Measurements from ENCODE around the gene HIF3A. TPM values are rescaled to one million over a fixed set of nuclear protein-coding genes. Genes with fewer than 3 reads are reported as not detected.

The HIF3A gene
- total and polyA plus RNA-seq, 2 of the 4 experiments (the other 2 are of a cell fraction): 0.02 TPM; not detected in 1

- no peak for TF ChIP-seq RAD21 (IDR thresholded peaks at IDR 0.05; ENCODE audit: low read length)
- no peak for TF ChIP-seq POLR2A (IDR thresholded peaks at IDR 0.05; ENCODE audit: low read depth, low read length)
These were observed 91.7 kb downstream of the HIF3A start (continued) for GRCh38 chr19:46388311-46389095.

DNA sequence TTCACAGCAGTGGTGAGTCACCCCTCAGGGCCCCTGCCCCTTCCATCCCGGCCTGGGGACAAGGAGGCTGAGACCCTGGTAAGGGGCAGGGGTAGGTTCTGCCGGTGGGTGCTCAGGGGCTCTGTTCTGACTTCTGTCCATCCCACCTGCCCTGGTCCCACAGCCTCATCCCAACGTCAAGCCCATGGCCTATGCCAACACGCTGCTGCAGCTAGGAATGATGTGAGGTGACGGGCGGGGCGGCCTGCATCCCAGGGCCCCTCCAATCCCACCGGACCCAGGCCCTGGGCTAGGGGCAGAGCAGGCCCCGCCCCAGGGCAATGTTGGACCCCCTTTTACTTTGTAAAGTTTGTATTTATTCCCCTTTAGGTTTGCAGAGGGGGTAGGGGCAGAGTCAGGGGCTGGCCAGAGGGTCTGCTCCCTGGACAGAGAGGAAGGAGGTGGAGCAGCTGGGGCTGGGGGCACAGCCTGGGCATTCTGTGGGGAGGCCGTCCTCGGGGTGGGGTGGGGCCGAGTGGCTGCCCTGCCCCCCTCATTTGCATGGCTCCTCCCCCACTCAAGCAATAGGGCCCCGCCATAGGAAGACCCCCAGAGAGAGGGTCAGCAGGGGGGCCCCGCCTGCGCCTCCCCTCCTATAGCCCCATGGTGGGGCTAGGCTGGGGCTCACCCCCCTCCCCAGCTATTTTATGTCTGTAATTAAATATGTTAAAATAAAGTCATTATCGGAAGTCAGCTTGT lies 93.4 kb downstream of the HIF3A start:
- no TSS peak for BruUV-seq (replicated peaks)
- Histone ChIP-seq H3K4me2 (ENCODE audit: low read depth, low read length) (no peak overlapping the region), H2AK9ac (replicated peaks; ENCODE audit: low read depth, low read length, poor library complexity) (no peak overlapping the region), H4K91ac (ENCODE audit: insufficient read depth, low read depth, low read length) (no peak overlapping the region), H2BK5ac (ENCODE audit: low read depth, low read length, poor library complexity, severe bottlenecking) (no peak overlapping the region), H3K14ac (replicated peaks; ENCODE audit: low read depth, low read length) (no peak overlapping the region), H3K27ac (ENCODE audit: insufficient read depth, low read length) (no peak overlapping the region), H2AK5ac (ENCODE audit: low read depth, low read length) (no peak overlapping the region), H3K4ac (ENCODE audit: low read depth, low read length) (no peak overlapping the region), H3K9me1 (ENCODE audit: insufficient read depth, low read length) (peaks cover 18% of the 10 kb centered on the region), H3K18ac (ENCODE audit: low read depth, low read length) (no peak overlapping the region), H4K5ac (ENCODE audit: low read depth, low read length) (no peak overlapping the region), H2BK20ac (ENCODE audit: low read depth, low read length) (no peak overlapping the region), H3K9me3 (ENCODE audit: control insufficient read depth, insufficient read depth, low read length) (peaks cover 6% of the 10 kb centered on the region), H3K9ac (ENCODE audit: low read depth, low read length) (no peak overlapping the region), H2AFZ (replicated peaks; ENCODE audit: low read length, poor library complexity) (no peak overlapping the region), H3K4me1 (ENCODE audit: control insufficient read depth, insufficient read depth, low read length) (peaks cover 13% of the 10 kb centered on the region), H3K56ac (ENCODE audit: extremely low read depth, insufficient read depth, low read length) (no peak overlapping the region), H4K8ac (ENCODE audit: low read depth in 2 of 2, low read length in 2 of 2) (no peak overlapping the region), H2BK120ac (ENCODE audit: low read depth, low read length) (no peak overlapping the region), H3K4me3 (ENCODE audit: insufficient read depth, low read depth, low read length) (no peak overlapping the region), H3K36me3 (ENCODE audit: control insufficient read depth, insufficient read depth, low read length) (peaks cover 42% of the 10 kb centered on the region), H3K79me1 (ENCODE audit: low read depth in 1 of 2, low read length in 2 of 2) (peaks cover 0 to 14% of the 10 kb centered on the region in 2 experiments; a peak in 2 of 4 replicates), H2BK15ac (ENCODE audit: low read depth, low read length) (no peak overlapping the region), H4K20me1 (ENCODE audit: insufficient read depth, low read length) (no peaks in the 10 kb centered on the region; the same call in 1 of the 2 replicates), H3K27me3 (ENCODE audit: control insufficient read depth, insufficient read depth, low read length) (no peaks in the 10 kb centered on the region), H3K23ac (ENCODE audit: low read depth, low read length) (no peak overlapping the region)
- CTCF ChIA-PET: no interaction called here
- POLR2A ChIA-PET (ENCODE audit: unreplicated experiment): no interaction called here
- 93% methylated on average over 3 of the region's 16 CpGs; no CpG with 5 or more reads in 1 of the 2 experiments for WGBS, 2 experiments (ENCODE audit: extremely low coverage in 2 of 2, insufficient read length in 1 of 2)
- in situ Hi-C loops (cut with MboI; ENCODE audit: low sequenced_read_pairs): no loop called here
- intact Hi-C loops (cut with micrococcal nuclease): no loop called here
- dilution Hi-C loops (cut with HindIII; ENCODE audit: low sequenced_read_pairs, unreplicated experiment): no loop called here
- DNase-seq (no peak), ATAC-seq (ENCODE audit: low read depth) (no peak)
- no peak for TF ChIP-seq CEBPB (IDR thresholded peaks at IDR 0.05; ENCODE audit: low read depth, low read length)
- no peak for TF ChIP-seq POLR2A (IDR thresholded peaks at IDR 0.05; ENCODE audit: low read depth, low read length)
- TF ChIP-seq FOS (IDR thresholded peaks at IDR 0.05; ENCODE audit: low read depth, low read length): no peak
- TF ChIP-seq MXI1 (IDR thresholded peaks at IDR 0.05; ENCODE audit: borderline replicate concordance, low read depth, low read length): no peak
- no peak for TF ChIP-seq CHD1 (IDR thresholded peaks at IDR 0.05; ENCODE audit: low read depth, low read length)
- no peak for TF ChIP-seq SMC3 (IDR thresholded peaks at IDR 0.05; ENCODE audit: low read depth, low read length)
- TF ChIP-seq BHLHE40 (IDR thresholded peaks at IDR 0.05; ENCODE audit: low read depth, low read length): no peak
- TF ChIP-seq MAZ (IDR thresholded peaks at IDR 0.05; ENCODE audit: borderline replicate concordance, low read depth, low read length): no peak
- TF ChIP-seq RAD21 (IDR thresholded peaks at IDR 0.05; ENCODE audit: low read length): no peak
- no peak for TF ChIP-seq NFE2L2 (IDR thresholded peaks at IDR 0.05; ENCODE audit: low read depth, low read length)
- TF ChIP-seq CTCF (conservative IDR thresholded peaks at IDR 0.05; ENCODE audit: low read depth, low read length): no peak
- no peak for TF ChIP-seq RFX5 (IDR thresholded peaks at IDR 0.05; ENCODE audit: low read depth, low read length)
